GM19397 (cell line): Measurements from ENCODE around the gene MACC1.
"Not testable (repeated sequence)": the region's sequence is repeated elsewhere in the genome, so short reads cannot be mapped to it uniquely, and the experiment has no call there.

Experiments
- ATAC-seq: cut with Tn5 transposase; IDR thresholded peaks from one replicate; pipeline ENCODE4 v1.9.1; 2021; ENCODE audit warnings: mild to moderate bottlenecking, moderate library complexity; ENCODE audit not compliant: unreplicated experiment

The MACC1 gene

GRCh38 chr7:20208651-20209307 is 8.4 kb downstream of the MACC1 start:
- no peak for ATAC-seq

GRCh38 chr7:20207811-20208210 is 9.4 kb downstream of the MACC1 start:
- not testable (repeated sequence) for ATAC-seq

DNA sequence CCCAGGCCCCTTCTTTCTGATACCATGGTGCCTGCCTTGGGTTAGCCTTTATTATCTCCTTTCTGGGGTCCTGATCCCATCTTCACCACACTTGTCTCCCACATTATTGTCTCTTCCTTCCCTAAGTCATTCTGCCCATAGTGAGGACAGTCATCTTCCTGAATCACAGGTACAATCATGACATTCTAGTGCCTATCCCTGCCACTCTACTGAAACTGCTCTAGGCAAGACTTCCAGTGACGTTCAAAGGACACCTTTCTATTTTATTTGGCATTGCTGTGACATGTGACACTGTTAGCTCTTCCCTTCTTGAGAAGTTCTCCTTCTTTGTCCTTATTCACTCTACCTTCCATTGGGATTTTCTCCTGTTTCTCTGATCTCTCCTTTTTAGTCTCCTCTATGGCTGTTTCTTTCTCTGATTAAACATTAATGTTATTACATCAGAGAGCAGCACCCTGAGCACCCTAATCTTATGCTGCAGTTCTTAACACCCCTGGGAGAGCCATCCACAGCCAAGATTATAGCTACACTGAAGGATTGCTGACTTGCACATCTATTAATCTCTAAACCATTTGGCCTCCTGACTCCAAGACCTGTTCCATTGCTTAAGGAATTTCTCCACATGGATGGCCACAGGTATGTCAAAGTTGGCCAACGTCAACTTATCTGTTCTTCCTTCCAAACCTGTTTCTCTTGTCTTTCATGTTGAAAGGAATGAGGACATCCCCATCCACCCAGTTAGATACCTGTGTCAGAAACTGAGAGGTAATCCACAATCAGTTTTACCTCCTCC is 10.9 kb downstream of the MACC1 start:
- ATAC-seq, result no peak

DNA sequence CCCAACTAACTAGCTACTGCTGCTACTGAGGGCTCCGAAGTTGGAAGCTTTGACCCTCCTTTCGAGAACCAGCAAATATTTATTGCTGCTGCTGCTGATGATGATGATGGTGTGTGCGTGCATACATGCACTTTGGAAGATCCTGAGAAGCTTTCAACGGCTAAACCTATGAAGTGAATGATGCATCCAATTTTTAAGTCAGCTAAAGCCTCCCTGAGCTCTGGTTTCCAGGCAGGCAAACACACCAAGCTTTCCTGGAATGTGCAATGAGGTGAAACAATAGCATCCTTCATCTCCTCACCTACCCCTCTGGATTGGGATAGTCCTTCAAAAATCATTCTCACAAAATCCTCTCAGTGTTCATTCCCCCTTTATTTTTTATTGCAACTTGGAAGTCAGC is 13.9 kb downstream of the MACC1 start:
- ATAC-seq, result no peak

DNA sequence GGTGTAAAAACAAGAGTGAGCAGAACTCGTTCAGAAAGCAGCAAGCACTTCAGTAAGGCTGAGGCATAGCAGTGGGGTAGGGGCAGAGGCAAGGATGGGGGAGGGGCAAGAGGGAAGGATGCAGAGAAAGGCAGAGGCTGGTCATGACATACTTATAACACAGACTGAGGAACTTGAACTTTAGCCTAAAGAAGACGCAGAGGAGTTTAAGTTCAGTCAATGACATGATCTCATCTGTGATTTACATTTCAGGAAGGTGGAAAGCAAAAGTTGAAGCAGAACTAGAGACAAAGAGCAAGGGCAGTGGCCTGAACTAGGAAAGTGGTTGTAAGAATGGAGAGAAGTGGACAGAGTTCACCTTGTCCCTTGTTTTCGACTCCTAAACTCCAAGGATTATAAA is 15.8 kb downstream of the MACC1 start:
- ATAC-seq, result peak; percentile 33

GRCh38 chr7:20200971-20201370 is 16.2 kb downstream of the MACC1 start:
- no peak for ATAC-seq

GRCh38 chr7:20200361-20200760 is 16.8 kb downstream of the MACC1 start:
- ATAC-seq, result no peak

GRCh38 chr7:20199015-20199737 is 18.0 kb downstream of the MACC1 start:
- peak; percentile 81 for ATAC-seq

GRCh38 chr7:20198260-20198659 is 18.9 kb downstream of the MACC1 start:
- ATAC-seq, result no peak

GRCh38 chr7:20197837-20198236 is 19.3 kb downstream of the MACC1 start:
- no peak for ATAC-seq

DNA sequence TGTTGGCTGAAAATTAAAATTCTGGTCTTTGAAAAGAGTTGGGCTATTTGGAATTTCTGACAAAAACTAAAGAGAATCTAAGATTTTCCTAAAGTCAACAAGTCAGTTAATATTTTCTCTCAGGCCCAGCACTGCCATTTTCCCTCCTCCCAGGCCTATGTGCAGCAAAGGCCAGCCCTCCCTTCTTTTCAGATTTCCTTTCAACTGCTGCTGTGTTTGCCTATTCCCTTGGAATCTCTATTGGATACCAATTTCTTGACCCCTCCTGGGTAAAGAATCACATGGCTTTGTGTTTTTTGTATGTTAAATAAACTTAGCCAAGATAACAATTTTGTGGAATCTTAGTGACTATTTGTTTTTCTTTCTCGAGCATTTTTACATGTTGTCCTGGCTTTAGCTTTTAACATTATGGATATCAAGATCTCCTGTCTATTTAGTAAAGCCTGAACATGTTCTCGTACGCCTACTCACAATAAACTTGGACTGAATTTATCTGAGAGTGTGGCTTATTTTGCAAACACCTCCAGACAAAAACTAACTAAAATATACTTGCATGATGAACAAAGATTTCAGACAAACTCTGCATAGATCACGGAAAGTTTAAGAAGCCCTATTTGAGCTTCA is 19.9 kb downstream of the MACC1 start:
- ATAC-seq, result no peak

GRCh38 chr7:20194343-20194995 is 22.7 kb downstream of the MACC1 start:
- ATAC-seq, result no peak

- ATAC-seq, result no peak
Measured at GRCh38 chr7:20193873-20194272, 23.3 kb downstream of the MACC1 start.

DNA sequence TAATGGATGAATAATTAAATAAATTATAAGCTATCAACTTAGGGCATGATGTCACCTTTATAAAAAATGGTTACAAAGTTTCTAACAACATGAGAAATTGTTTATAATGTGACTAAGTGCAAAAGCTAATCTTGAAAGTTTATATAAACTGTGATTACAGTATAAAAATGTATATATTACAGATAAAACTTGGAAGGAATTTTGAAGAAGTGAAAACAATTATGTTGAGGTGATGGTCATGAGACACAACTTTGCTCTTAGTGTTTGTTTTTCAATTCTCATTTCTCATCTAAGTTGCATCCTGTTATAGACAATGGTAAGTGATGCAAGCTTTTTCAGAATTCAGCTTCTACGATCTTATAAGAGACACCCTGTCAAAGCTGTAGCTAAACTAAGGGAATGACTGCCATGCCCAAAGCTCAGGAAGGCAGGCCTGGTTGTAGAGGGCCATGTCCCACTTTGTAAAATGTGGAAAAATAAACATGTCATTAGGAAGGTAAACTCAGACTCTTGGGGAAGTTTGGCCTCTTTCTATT is 23.9 kb downstream of the MACC1 start:
- peak; percentile 58 for ATAC-seq

GRCh38 chr7:20191391-20191869 is 25.8 kb downstream of the MACC1 start:
- ATAC-seq, result no peak

- peak; percentile 46 for ATAC-seq
Measured at GRCh38 chr7:20190560-20191390, 26.4 kb downstream of the MACC1 start.

GRCh38 chr7:20189852-20190251 is 27.3 kb downstream of the MACC1 start:
- no peak for ATAC-seq

DNA sequence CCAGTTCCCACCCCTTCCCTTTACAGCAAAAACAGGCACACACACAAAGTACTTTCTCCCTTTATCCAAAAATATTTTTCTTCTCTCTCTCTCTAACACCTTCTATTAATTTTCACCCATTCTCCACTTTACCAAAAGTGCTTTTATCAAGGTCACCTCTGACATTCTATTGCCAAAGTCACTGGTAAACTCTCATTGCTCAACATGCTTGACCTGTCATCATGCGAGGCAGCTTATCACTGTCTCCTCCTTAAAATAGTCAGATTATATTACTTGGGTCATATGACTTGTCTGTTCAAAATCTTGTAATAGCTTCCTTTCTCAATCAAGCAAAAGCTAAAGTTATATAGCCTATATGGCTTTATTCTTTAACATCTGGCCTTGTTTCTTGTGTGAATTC is 28.6 kb downstream of the MACC1 start:
- ATAC-seq, result no peak

DNA sequence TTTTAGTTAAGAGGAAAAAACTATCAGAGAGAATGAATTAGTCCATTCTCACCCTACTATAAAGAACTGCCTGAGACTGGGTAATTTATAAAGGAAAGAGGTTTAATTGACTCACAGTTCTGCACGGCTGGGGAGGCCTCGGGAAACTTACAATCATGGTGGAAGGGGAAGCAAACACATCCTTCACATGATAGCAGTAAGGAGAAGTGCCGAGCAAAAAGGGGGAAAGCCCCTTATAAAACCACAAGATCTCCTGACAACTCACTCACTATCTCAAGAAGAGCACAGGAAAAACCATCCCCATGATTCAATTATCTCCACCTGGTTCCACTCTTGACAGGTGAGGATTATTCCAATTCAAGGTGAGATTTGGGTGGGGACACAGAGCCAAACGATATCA is 29.3 kb downstream of the MACC1 start:
- ATAC-seq, result not testable (repeated sequence)

DNA sequence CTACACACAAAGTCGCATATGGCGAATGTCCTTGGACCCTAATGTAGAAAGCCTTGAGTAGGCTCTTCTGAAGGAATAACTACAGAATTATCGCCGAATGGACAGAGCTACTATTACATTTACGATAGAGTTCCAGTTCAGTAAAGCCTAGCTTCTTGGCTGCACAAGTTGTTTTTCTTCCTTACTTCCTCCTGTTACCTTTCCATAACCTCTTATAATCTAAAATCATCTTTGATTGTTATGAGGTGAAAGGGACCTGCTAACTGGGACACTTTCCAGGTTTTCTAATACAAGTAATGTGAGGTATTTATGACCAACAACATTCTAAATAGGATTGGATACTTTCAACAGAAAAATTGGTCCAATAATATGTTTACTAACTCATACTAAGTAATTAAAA is 31.2 kb downstream of the MACC1 start:
- ATAC-seq, result no peak
